DMS53 (cell line): ENCODE data around the gene P3H2.

Experiments used
- DNase-seq: peaks from one replicate; lab custom pipeline; 2025; lab: John Stamatoyannopoulos, UW

P3H2 gene

DNA sequence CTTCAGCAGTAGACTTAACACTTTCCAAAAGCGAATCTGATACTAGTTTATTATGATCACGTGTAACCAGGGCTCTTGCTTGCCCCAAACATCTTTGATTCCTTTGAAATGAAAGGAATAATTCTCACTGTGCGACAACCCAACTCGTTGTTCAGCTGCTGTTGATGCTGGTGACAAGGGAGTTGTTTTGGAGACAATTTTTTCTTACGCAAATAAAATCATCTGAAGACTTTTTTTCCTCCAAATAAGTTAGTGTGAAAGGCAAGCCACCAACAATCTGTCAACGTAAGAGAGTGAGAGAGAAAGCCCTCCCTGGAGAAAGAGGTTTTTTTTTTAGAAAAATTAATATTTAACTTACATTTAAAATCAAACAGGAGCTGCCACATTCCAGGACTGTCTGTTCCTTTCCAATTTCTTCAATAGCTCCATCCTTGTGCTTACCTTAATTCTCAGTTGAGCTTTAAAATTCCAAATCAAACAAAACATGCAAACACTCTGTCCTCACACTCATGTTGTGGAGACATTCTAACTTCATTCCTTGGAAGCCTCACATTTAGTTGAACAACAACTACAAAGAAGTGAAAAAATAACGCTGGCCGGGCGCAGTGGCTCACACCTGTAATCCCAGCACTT is 4.9 kb upstream of the P3H2 start:
- no peak for DNase-seq

DNA sequence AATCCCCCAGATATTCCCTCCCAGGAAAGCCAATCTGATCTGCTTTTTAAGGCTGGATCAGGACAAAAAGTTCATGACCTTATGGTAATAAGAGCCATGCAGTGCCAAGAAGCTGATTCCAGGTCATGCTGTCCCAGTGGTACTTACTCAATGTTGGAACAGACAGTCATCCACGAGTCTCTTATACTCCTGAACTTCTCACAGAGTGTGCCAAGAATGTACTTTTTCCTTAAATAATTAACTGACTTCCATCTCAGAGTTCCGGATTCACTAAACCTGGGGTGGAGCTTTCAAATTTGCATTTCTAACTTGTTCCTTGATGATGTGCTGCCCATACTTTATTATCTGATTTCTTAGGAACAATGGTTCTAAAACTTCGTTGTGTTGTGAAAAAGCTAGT is 3.4 kb upstream of the P3H2 start:
- no peak for DNase-seq

DNA sequence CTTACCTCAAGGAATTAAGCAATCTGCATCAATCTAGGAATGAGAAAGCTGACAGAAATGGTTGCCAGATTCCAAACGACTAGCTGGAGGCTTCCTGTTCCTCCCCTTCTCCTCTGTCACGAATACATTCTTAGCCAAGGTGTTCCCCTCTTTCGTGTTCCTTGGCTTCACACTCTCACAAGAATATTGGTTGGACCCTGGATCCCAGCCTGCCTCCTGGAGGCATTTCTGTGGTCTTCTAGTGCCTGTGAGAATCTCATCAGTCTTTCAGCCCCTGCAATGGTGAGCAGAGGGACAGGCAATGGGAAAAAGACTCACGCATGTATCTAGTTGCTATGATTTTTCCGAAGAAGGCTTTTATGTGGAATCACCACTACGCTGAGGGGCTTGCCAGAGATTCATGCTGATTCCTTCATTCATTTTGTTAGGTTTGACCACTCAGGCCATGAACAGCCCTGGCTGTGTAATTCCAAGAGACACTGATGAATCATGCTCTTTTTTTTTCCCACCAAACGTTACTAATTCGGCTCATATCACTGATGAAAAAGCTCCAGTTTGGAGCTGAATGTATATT is 1.6 kb upstream of the P3H2 start:
- no peak for DNase-seq

DNA sequence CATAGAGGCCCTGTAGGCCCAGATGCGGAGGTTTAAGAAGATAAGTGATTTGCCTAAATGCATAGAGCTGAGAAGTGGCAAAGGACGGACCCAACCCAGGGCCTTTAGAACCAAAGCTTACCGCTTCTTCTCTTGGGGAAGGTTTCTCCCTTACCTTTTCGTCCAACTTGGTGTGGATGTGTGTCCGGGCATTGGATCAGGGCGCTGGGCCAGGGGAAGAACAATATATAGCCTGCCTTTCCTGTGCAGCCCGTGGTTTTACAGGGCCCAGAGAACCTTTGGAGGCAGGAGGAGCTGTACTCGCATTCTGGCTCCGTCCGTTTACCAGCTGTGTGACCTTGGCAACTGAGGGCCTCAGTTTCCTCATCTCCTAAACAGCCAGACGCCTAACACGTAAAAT is 686 bp upstream of the P3H2 start:
- DNase-seq = no peak

DNA sequence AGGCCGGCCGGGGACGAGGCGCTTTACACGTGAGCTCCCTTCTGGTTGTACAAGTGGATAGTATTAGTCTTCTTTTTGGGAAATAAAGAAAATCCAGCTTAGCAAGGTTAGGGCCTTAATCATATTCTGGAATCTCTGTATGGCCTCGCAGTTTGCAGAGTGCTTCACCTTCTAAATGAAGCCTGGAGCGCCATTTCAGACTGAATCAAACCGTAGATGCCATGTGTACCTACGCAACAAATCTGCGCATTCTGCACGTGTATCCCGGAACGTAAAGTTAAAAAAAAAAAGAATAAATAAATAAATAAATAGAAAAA is 322 bp upstream of the P3H2 start:
- no peak for DNase-seq

DNA sequence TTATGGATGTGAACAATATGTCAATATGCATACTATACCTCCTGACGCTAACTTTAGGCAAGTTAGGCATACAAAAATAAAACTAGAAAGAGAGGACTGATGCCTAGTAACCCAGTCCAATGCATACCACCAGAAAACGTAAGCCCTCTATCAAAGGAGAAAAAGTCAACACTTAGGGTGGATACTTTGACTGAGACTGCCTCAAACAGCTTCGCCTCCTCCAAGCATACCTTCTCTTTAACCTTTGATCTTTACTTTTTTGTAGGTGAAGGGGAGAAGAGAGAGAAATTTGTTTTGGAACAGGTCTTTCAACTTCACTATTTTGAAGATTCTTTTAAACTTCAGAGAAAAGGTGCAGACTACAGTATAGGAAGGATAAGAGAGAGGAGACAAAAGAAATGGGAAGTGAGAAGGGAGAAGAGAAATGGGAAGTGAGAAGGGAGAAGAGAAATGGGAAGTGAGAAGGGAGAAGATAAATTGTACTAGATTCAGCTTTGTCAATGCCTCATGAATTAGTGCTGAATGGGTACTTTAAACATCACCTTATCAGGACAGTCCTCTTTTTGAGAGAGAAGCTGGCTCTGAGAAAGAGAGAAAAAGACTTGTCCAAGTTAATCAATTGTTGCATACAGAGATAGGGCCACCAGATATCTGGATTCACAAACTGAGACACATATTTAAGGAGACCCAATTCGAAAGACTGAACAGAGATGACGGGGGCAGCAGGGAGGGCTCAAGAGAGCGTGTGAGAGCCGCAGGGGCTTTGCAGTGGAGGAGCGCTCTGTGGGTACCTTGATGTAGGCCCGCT is 1.0 kb downstream of the P3H2 start:
- no peak for DNase-seq

DNA sequence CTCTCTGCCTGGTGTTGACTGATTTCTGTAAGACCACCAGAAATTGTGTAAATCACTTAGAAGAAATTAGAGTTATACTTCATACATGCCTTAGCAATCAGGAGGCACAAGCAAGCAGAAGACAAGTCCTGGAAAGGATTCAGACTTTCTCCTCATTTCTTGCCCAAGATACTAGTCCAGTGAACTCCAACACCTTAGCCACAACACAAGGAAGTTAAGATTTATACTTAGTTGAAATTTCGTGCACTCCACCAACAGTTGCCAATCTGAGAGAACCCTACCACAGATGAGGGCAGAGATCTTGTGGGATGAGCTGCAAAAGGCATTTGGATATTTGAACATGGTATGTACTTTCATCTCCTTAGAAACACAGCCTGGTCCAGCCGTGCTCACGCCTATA is 2.3 kb downstream of the P3H2 start:
- DNase-seq = no peak

DNA sequence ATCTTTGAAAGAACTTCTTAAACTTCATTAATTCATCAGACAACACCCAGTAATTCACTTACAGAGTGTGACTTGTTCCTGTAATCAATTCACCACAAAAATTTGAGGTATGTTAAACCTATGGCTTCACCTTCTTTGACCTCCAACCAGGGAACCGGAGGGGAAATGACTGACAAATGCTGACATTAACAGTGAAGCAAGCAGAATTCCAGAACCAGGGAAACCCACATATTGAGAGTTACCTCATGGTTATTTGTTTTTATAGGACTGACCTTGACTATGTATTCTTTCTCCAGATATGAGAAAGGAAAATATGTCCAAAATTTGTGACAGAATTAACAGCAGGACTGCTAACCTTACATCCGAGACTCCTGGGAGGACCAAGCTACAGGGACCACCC is 2.7 kb downstream of the P3H2 start:
- DNase-seq = no peak

DNA sequence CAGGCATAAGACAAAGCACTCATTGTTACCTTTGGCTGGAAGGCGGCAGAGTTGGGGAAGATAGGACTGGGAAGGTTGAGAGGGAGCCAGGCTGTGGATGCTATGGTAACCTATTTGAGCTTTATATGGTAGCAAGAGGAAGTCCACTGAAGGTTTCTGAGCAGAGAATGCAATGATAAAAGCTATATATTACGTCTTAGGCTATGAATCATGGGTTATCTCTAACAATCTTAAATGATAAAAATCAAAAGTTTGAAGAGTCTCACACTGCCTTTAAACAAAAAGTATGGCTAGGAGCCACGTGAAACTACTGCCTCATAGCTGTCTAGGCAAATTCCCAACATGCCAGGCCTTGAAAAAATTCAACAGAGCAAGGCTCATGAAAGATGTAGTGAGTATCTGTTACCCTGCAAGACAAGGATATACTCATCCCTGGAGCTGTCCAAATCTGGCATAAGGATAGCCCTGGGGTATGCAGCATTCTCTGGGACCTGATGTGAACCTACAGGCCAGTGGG is 4.1 kb downstream of the P3H2 start:
- no peak for DNase-seq

DNA sequence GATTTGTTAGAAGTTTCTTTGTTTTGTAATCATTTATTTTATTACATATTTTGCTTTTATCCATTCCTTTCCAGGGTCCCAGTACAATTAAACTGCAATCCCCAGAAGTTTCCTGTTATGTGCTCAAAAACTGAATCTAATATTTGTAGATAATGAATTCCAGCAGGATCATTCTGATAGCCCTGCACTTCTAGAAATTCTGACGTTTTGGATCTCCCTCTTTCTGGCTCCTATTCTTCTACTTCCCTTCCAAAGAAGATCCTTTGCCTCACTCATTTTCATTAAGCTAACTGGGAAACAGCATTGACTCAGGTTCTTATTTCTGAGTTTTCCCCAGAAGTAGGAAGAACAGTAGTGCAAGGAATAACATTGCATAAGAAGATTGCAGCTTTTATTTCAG is 9.9 kb downstream of the P3H2 start:
- no peak for DNase-seq

DNA sequence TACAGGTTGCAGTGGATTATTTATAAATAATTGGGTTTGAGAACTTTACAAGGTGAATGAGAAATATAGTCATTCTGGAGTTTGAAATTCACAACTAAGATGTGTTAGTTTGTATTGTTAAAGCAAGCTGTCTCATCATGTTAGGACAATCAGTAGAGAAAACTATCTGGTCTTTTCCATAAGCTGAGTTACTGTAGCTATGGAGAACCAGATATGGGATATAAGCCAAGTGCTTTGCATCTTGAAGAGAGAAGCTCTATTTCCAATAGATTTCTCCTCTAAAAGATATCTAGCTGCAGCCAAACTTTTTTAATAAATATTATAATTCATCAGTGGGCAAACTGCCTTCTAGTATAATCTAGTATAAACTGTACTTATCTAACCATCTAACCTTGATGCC is 11.3 kb downstream of the P3H2 start:
- DNase-seq = no peak

DNA sequence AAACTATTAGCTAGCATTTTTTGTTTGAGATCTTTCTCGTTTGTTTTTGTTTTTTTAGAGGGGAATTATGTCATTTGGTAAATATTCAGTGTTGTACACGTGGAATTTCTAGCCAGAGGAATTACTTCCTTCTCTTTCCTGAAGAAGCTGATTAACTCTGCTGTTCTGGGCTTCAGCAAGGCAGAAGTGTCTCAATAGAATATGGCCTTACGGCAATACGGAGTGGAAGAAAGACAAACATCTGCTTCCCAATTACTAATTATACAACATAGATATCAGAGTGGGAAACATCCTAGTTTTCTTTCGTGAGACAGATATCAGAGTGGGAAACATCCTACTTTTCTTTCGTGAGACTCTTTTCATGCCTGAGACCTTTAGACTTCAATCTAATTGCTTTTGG is 11.9 kb downstream of the P3H2 start:
- no peak for DNase-seq

DNA sequence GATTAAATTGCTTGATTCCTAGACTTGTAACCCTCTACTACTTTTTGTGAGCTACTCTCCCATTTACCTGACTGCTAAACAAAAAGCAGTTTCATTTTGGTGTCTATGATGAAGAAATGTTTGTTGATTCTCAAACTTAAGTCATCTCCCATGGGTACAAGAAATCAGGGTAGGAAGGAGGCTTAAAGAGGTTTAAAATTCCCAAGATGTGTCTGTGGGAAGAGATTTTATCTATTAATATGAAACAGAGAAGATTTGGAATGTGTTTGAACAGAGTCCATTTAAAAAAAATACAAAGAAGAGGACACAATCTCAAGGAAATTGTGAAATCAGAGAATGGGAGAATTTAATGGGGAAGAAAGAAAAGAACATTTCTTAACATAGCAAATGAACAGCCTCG is 14.8 kb downstream of the P3H2 start:
- DNase-seq = no peak

DNA sequence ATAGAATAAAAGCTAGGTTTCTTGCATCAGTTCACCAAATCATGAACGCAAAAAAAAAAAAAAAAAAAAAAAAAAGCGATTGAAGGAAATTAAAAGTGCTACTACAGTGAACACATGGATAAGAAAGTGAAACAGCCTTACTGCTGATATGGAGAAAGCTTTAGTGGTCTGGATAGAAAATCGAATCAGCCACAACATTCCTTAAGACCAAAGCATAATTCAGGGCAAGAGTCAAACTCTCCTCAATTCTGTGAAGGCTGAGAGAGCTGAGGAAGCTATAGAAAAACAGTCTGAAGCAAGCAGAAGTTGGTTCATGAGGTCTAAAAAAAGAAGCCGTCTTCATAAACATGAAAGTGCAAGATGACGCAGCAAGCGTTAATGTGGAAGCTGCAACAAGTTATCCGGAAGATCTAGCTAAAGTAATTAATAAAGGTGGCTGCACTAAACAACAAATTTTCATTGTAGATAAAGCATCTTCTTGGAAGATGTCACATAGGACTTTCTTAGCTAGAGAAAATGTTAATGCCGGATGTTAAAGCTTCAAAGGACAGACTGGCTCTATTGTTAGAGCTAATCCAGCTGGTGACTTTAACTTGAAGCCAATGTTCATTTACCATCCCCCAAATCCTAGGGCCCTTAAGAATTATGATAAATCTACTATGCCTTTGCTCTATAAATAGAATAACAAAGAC is 19.2 kb downstream of the P3H2 start:
- no peak for DNase-seq

DNA sequence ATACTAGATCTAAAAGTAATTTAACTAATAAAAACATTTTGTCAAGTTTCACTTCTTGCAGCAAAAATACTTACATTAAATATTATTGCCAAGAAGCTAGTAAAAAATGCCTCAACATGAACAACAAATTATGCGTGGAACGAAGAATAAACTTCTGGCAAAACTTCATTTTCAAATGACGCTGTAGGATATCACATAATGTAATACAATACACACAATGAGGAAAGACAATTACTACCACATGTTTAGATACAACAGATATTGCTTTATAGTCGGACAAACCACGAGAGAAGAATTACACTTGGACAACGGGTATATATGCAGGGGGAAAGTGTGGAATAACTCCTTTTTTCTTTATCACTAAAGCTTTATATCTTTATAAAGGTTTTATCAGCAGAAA is 21.6 kb downstream of the P3H2 start:
- DNase-seq = no peak

DNA sequence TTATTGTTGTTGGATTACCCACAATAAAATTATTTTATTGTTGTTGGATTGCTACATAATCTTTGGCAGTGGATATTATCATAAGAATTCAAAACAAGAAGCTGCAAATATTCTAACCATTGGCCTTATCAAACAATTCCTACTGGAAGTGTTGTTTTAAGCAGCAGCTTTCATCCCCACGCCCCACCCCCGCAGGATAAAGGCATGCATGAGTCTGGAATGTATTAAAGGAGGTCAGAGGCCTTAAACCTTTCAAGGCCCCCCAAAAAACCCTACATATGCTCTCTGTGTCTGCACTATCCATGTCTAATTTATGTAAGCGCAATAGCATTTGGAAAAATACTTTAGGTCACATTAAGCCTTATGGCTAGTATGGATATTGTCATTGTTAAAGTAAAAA is 23.1 kb downstream of the P3H2 start:
- no peak for DNase-seq

DNA sequence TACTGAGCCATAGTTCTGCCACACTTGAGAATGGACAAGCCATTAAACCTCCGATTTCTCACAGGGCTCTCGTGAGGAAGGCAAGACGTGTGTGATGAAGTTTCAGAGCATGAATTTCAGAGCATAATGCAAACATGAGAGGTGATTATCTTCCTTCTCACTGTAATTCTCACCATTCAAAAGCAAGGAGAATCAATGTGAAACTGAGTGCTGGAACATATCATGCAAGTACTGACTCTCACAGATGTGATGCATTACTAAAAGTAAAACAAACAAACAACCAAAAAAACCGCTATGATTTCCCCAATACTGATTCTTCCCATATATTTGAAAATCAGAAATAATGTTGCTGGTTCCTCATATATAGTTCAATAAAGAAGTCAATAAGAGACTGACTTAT is 23.7 kb downstream of the P3H2 start:
- no peak for DNase-seq

DNA sequence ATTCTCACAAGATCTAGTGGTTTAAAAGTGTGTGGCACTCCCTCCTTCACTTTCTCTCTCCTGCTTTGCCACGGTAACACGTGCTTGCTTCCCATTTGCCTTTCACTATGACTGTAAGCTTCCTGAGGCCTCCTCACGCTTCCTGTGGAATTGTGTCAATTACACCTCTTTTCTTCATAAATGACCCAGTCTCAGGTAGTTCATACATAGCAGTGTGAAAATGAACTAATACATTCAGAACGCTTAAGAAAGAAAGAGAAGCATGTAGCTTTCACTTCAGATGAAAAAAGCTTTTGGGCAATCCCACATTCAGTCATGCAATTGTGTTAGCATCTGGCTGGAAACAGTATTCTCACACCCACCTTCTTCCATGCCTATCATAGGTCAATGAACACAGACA is 24.4 kb downstream of the P3H2 start:
- no peak for DNase-seq

DNA sequence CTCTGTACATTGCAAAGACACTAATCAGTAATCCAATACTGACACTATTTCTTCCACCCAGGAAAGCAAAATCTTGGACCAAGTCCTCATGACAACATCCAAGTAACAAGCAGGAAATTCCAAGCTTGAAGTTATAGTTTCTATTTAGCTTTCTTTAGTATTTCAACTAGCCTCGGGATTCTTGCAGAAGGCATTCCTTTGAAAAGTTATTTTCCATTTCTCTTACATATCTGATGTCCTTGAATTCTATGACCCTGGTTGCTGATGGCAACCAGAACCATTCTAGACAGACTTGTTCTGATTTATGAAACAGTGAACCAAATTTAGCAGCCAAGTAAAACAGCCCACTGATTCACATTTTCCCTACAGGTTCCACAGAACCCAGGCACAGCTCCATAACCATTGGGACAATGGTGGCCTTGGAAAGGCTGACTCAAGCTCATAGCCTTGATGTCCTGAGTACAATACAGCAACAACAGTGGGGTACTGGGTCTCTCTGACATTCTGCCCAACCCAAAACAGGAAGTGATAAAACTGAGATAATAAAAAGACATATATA is 26.5 kb downstream of the P3H2 start:
- no peak for DNase-seq

DNA sequence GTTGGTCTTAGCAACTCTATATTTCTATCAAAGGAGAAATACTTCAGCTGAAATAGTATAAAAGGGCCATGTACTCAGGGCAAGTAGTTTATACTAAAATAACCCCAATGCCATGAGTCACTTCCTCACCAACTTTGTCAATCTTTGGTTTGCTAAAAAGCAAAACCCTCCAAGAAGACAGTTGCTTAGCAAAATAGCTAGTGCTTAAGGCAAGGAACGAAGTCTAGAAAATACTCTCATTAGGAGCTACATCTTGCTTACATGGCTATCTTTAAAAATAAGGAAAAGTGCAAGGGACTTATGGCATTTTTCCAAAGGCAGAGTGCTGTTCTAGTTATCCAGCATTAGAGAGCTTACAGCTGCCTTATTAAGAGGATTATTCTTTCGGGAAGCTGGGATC is 28.4 kb downstream of the P3H2 start:
- DNase-seq = no peak

DNA sequence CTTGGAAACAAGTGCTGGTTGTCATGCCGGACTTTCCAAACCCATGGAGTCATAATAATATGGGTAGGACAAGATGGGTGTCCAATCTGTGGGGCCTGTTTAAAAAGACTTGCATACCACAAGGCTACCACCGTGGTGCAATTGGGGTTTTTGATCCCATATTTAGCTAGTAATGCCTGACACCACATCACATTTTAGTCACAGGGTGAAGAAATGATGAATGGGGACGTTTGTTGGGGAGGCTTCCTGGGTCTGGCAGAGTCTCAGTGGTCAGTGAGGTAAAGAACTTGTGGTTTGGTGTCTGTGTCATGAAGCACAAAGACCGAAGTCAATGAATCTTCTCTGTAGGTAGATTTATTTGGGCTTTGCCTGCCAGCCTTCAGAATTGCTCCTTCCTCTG is 31.0 kb downstream of the P3H2 start:
- DNase-seq = no peak

DNA sequence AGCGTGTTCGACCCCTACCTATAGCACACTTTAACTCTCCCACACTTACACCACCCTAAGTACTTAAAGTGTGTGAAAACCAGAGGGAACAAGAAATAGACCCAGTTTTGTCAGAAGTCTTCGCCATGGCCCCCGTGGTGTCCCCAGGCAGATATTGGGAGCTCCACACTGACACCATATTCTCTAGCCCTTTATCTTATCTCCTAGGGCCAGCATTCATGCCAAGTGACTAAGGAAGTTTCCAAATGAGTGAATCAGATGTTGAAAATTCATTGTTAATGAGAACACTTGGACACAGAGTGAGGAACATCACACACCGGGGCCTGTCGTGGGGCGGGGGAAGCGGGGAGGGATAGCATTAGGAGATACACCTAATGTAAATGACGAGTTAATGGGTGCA is 31.8 kb downstream of the P3H2 start:
- no peak for DNase-seq

DNA sequence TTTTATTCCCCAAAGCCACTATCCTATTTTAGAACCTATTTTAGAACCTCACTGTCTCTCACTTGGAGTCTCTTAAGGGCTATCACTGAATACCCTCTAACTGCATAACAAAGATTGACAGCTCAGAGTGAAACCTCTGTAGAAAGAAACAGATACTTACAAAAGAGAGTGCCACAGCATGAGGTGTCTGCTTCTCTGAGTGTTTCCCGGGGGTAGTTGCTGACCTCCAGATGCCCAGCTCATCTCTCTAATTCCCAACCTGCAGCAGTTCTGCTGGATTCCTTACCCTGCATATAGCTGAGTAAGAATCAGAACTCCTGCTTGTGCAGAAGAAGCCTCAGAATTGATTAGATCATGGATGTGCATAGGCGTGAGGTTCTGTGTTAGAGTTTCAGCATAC is 34.5 kb downstream of the P3H2 start:
- DNase-seq = no peak
